ENCODE data around the gene MAST3.
"Not testable (repeated sequence)": the region's sequence is repeated elsewhere in the genome, so short reads cannot be mapped to it uniquely, and the experiment has no call there.

Gene MAST3

GRCh38 chr19:18089096-18089541, 8.5 kb upstream of the MAST3 start:
- peak; percentile 36 for DNase-seq

- no peak for DNase-seq
These were observed 7.9 kb upstream of the MAST3 start for GRCh38 chr19:18089726-18090125.

- DNase-seq = peak; percentile 32
These were observed 6.9 kb upstream of the MAST3 start for GRCh38 chr19:18090545-18091216.

- peak; percentile 94 for DNase-seq
These were observed 6.4 kb upstream of the MAST3 start for GRCh38 chr19:18091217-18091608.

GRCh38 chr19:18093439-18094161, 4.0 kb upstream of the MAST3 start:
- DNase-seq = peak; percentile 72

- DNase-seq = no peak
These were observed 1.3 kb upstream of the MAST3 start for GRCh38 chr19:18096258-18096657.

- DNase-seq = no peak
These were observed 664 bp downstream of the MAST3 start for GRCh38 chr19:18097993-18098890.

- peak; percentile 54 for DNase-seq
These were observed 1.5 kb downstream of the MAST3 start for GRCh38 chr19:18098891-18099622.

- DNase-seq = no peak
These were observed 2.0 kb downstream of the MAST3 start for GRCh38 chr19:18099623-18099995.

- no peak for DNase-seq
These were observed 3.1 kb downstream of the MAST3 start for GRCh38 chr19:18100710-18101109.

- no peak for DNase-seq
These were observed 3.7 kb downstream of the MAST3 start for GRCh38 chr19:18101268-18101667.

- no peak for DNase-seq
These were observed 5.5 kb downstream of the MAST3 start for GRCh38 chr19:18102916-18103542.

- DNase-seq = no peak
These were observed 7.2 kb downstream of the MAST3 start for GRCh38 chr19:18104793-18105131.

- DNase-seq = not testable (repeated sequence)
These were observed 7.7 kb downstream of the MAST3 start for GRCh38 chr19:18105259-18105658.

GRCh38 chr19:18107235-18107634, 9.7 kb downstream of the MAST3 start:
- DNase-seq = no peak

- no peak for DNase-seq
These were observed 11.3 kb downstream of the MAST3 start for GRCh38 chr19:18108897-18109296.

GRCh38 chr19:18109341-18109732, 11.8 kb downstream of the MAST3 start:
- no peak for DNase-seq

GRCh38 chr19:18109733-18110608, 12.4 kb downstream of the MAST3 start:
- no peak for DNase-seq

- DNase-seq = no peak
These were observed 13.1 kb downstream of the MAST3 start for GRCh38 chr19:18110609-18111232.

- DNase-seq = peak; percentile 88
These were observed 15.5 kb downstream of the MAST3 start for GRCh38 chr19:18112989-18113478.

GRCh38 chr19:18113827-18114226, 16.2 kb downstream of the MAST3 start:
- no peak for DNase-seq

Data from hematopoietic multipotent progenitor cell treated with erythropoietin and hydrocortisone succinate and interleukin-3 and kit ligand, for 8 days (in vitro differentiated cells).